ENCODE data around the gene THBS2. TPM values are rescaled to one million over a fixed set of nuclear protein-coding genes. Genes with fewer than 3 reads are reported as not detected.

The THBS2 gene
- total RNA-seq, 8 experiments from 2014 or later = 0.59 to 42.2 (median 2.6) TPM

GRCh38 chr6:169243186-169243585 is 10.5 kb downstream of the THBS2 start:
- 60 to 100% (median 90%) methylated on average over 1 to 8 of the region's 11 CpGs; no CpG with 5 or more reads in 1 of the 10 experiments for WGBS, 10 experiments
- Histone ChIP-seq H3K4me3 (no peak overlapping the region), H3K27ac (no peak overlapping the region), H3K4me1 (replicated peaks in 1 of 2) (no peaks in the 10 kb centered on the region)
- ATAC-seq (replicated peaks in 6 of 8) = no peak
- in situ Hi-C loops (cut with MboI; ENCODE audit: low pct_unique_long_range_greater_than_20kb in 2 of 9, low sequenced_read_pairs in 9 of 9, unreplicated experiment in 9 of 9) = no loop called here

GRCh38 chr6:169241688-169242350 is 11.8 kb downstream of the THBS2 start:
- in situ Hi-C loops (cut with MboI; ENCODE audit: low pct_unique_long_range_greater_than_20kb in 2 of 9, low sequenced_read_pairs in 9 of 9, unreplicated experiment in 9 of 9) = no loop called here
- no peak for ATAC-seq (replicated peaks in 6 of 8)
- 83 to 95% (median 91%) methylated on average over 2 to 14 of the region's 32 CpGs; no CpG with 5 or more reads in 4 of the 10 experiments for WGBS, 10 experiments
- Histone ChIP-seq H3K27ac (no peak overlapping the region), H3K4me1 (replicated peaks in 1 of 2) (no peaks in the 10 kb centered on the region), H3K4me3 (no peak overlapping the region)

DNA sequence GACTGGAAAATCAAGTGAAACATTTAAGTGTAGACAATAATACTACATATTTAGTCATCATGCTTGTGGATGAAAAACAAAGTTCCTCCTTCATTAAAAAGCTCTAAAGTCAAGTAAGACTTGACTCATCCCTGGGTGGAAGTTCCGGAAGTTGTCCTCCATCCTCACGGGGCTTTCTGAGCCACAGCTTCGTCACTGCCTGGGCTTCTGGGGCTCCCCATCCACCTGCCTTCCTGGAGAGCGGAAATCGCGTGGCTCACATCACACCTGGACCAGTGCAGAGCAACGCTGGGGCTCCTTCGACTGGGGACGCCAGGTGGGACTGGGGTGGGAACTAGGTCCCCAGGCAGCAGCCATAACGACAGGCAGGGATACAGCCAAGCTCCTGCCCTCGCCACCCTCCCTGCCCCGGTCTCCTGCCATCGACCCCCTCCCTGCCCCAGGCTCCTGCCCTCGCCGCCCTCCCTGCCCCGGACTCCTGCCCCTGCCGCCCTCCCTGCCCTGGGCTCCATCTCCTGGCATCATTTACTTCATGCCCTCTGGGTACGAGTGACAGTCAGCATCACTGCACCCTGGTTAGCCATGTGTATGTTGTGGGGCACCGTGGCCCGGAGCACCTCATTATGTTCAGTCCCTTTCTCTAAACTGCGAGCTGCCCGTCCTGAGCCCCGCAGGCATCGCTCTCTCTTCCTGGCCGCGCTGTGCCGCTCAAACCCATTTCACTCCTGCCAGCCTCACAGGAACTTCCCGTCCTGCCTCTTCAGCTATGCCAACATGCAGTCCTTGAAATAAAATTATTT is 12.9 kb downstream of the THBS2 start:
- Histone ChIP-seq H3K4me1 (replicated peaks in 1 of 2) (no peaks in the 10 kb centered on the region), H3K27ac (no peak overlapping the region), H3K4me3 (no peak overlapping the region)
- no peak for ATAC-seq (replicated peaks in 6 of 8)
- WGBS, 10 experiments = 10 to 100% (median 88%) methylated on average over 3 to 5 of the region's 28 CpGs; no CpG with 5 or more reads in 6 of the 10 experiments
- in situ Hi-C loops (cut with MboI; ENCODE audit: low pct_unique_long_range_greater_than_20kb in 2 of 9, low sequenced_read_pairs in 9 of 9, unreplicated experiment in 9 of 9) = no loop called here

DNA sequence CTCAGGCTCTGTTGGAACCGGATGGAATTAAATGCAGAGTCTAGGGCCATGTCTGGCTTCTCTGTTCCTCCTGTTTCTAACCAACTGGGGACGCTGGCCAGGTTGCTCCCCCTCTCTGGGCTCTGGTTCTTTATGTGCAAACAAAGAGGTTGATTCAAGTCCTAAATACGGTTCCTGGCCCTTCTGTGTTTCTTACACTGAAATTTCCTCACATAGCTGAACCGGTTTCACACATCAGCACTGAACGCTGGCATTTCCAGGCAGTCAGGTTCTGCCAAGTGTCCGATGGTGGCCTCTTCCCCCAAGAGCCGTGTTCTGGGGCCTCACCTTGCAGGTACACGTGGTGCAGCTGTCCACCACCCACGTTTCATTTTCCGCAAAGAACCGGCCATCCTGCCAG is 13.5 kb downstream of the THBS2 start:
- Histone ChIP-seq H3K4me3 (no peak overlapping the region), H3K4me1 (replicated peaks in 1 of 2) (no peaks in the 10 kb centered on the region), H3K27ac (no peak overlapping the region)
- 47 to 100% (median 83%) methylated on average over 2 to 8 of the region's 11 CpGs; no CpG with 5 or more reads in 1 of the 10 experiments for WGBS, 10 experiments
- in situ Hi-C loops (cut with MboI; ENCODE audit: low pct_unique_long_range_greater_than_20kb in 2 of 9, low sequenced_read_pairs in 9 of 9, unreplicated experiment in 9 of 9) = no loop called here
- no peak for ATAC-seq (replicated peaks in 6 of 8)

GRCh38 chr6:169239181-169239580 is 14.5 kb downstream of the THBS2 start:
- no peak overlapping the region for H3K27ac ChIP-seq
- ATAC-seq (replicated peaks in 6 of 8) = no peak
- in situ Hi-C loops (cut with MboI; ENCODE audit: low pct_unique_long_range_greater_than_20kb in 2 of 9, low sequenced_read_pairs in 9 of 9, unreplicated experiment in 9 of 9) = no loop called here
- no peak overlapping the region for H3K4me3 ChIP-seq
- WGBS, 10 experiments = 60 to 83% (median 80%) methylated on average over 1 to 6 of the region's 7 CpGs; no CpG with 5 or more reads in 3 of the 10 experiments
- no peaks in the 10 kb centered on the region for H3K4me1 ChIP-seq (replicated peaks in 1 of 2)

- ATAC-seq (replicated peaks in 6 of 8) = no peak
- in situ Hi-C loops (cut with MboI; ENCODE audit: low pct_unique_long_range_greater_than_20kb in 2 of 9, low sequenced_read_pairs in 9 of 9, unreplicated experiment in 9 of 9) = no loop called here
- 50 to 100% (median 88%) methylated on average over 1 to 7 of the region's 8 CpGs; no CpG with 5 or more reads in 5 of the 10 experiments for WGBS, 10 experiments
- Histone ChIP-seq H3K4me3 (no peak overlapping the region), H3K27ac (no peak overlapping the region), H3K4me1 (replicated peaks in 1 of 2) (no peaks in the 10 kb centered on the region)
These were observed 14.9 kb downstream of the THBS2 start for GRCh38 chr6:169238766-169239165.

DNA sequence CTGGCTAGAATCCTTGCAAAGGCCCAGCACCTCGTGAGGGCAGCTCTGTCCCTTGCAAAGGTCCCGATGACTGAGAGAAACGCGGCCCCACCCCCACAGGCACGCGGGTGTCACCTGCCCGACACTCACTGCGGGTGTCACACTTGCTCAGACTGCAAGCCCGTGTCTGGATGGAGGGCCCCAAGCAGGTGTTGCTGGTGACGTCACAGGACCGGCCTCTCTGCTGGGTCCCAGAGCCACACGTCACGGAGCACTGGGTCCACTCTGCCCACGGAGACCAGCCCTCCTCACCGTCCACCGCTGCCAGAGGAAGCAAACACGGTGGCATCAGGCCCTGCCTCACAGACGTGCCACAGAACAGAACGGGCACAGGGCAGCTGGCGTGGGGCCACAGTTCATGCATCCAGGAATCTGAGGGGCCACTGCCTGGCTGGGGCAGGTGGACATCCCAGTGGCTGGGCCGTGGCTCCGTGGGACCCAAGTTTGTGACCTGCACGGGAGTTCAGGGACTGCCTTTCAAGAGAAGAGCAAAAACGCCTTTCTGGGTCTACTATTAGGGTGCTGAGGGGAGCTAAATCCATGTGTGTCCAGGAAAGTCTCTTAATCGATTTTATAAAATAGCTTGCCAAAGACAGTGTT is 16.0 kb downstream of the THBS2 start:
- 47 to 100% (median 88%) methylated on average over 1 to 12 of the region's 25 CpGs; no CpG with 5 or more reads in 1 of the 10 experiments for WGBS, 10 experiments
- in situ Hi-C loops (cut with MboI; ENCODE audit: low pct_unique_long_range_greater_than_20kb in 2 of 9, low sequenced_read_pairs in 9 of 9, unreplicated experiment in 9 of 9) = no loop called here

GRCh38 chr6:169236988-169237387 is 16.7 kb downstream of the THBS2 start:
- in situ Hi-C loops (cut with MboI; ENCODE audit: low pct_unique_long_range_greater_than_20kb in 2 of 9, low sequenced_read_pairs in 9 of 9, unreplicated experiment in 9 of 9) = no loop called here
- 75 to 82% (median 76%) methylated on average over 3 to 9 of the region's 17 CpGs; no CpG with 5 or more reads in 7 of the 10 experiments for WGBS, 10 experiments
- no peak overlapping the region for H3K27ac ChIP-seq
- no peak overlapping the region for H3K4me3 ChIP-seq
- H3K4me1 ChIP-seq (replicated peaks in 1 of 2) = no peaks in the 10 kb centered on the region
- no peak for ATAC-seq (replicated peaks in 6 of 8)

More for the DNA sequence above, 16.0 kb downstream of the THBS2 start:
- no peaks in the 10 kb centered on the region for H3K4me1 ChIP-seq (replicated peaks in 1 of 2)
- H3K4me3 ChIP-seq = no peak overlapping the region
- ATAC-seq (replicated peaks in 6 of 8) = no peak
- no peak overlapping the region for H3K27ac ChIP-seq

DNA sequence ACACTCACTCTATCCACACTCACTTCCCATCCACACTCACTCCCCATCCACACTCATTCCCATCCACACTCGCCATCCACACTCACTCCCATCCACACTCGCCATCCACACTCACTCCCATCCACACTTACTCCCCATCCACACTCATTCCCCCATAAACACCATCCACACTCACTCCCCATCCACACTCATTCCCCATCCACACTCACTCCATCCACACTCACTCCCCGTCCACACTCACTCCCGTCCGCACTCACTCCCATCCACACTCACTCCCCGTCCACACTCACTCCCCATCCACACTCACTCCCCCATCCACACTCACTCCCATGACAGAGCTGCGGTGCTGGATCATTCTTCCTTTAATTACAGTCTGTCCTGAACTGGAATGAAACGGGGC is 17.1 kb downstream of the THBS2 start:
- Histone ChIP-seq H3K4me3 (no peak overlapping the region), H3K27ac (no peak overlapping the region), H3K4me1 (replicated peaks in 1 of 2) (no peaks in the 10 kb centered on the region)
- in situ Hi-C loops (cut with MboI; ENCODE audit: low pct_unique_long_range_greater_than_20kb in 2 of 9, low sequenced_read_pairs in 9 of 9, unreplicated experiment in 9 of 9) = no loop called here
- ATAC-seq (replicated peaks in 6 of 8) = no peak
- WGBS, 10 experiments = 71 to 100% (median 93%) methylated on average over 1 to 7 of the region's 8 CpGs; no CpG with 5 or more reads in 1 of the 10 experiments

DNA sequence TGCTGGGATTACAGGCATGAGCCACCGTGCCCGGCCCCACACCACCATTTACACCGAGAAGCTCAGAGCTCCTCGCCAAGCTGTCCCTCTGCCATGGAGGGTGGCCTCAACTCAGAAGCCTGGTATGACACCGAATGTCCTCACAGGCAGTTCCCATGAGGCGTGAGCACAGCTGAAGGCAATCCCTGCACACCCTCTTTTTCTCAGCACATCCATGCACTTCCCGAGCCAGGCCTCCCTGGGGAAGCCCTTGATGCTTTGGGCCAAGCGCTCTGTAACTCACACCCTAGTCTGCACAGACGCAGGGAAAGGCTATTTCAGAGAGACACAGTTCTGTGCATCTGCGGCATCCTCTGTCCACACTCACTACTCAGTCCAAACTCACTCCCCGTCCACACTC is 18.4 kb downstream of the THBS2 start:
- H3K27ac ChIP-seq = no peak overlapping the region

GRCh38 chr6:169234634-169235033 is 19.0 kb downstream of the THBS2 start:
- H3K4me3 ChIP-seq = no peak overlapping the region
- ATAC-seq (replicated peaks in 6 of 8) = no peak
- WGBS, 10 experiments = 90 to 100% (median 96%) methylated on average over 1 to 13 of the region's 18 CpGs; no CpG with 5 or more reads in 2 of the 10 experiments
- in situ Hi-C loops (cut with MboI; ENCODE audit: low pct_unique_long_range_greater_than_20kb in 2 of 9, low sequenced_read_pairs in 9 of 9, unreplicated experiment in 9 of 9) = no loop called here
- peaks cover 6 to 7% of the 10 kb centered on the region in 2 donors for H3K4me1 ChIP-seq (replicated peaks in 1 of 2)
- no peak overlapping the region for H3K27ac ChIP-seq

More for the DNA sequence above, 18.4 kb downstream of the THBS2 start:
- Histone ChIP-seq H3K4me1 (replicated peaks in 1 of 2) (peaks cover 0 to under 1% of the 10 kb centered on the region in 2 donors), H3K4me3 (no peak overlapping the region)
- ATAC-seq (replicated peaks in 6 of 8) = no peak
- WGBS, 10 experiments = 80 to 100% (median 94%) methylated on average over 1 to 6 of the region's 11 CpGs; no CpG with 5 or more reads in 3 of the 10 experiments
- in situ Hi-C loops (cut with MboI; ENCODE audit: low pct_unique_long_range_greater_than_20kb in 2 of 9, low sequenced_read_pairs in 9 of 9, unreplicated experiment in 9 of 9) = no loop called here

DNA sequence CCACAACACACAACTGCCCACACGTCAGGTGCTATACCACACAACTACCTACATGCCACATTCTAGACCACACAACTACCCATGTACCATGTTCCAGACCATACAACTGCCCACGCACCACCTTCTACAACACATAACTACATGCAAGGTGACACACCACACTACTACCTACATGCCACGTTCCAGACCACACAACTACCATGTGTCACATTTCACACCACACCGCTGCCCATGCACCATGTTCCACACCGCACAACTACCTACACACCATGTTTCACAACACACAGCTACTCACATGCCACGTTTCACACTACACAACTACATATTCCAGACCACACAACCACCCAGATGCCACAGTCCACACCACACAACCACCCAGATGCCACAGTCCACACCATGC is 19.8 kb downstream of the THBS2 start:
- Histone ChIP-seq H3K27ac (no peak overlapping the region), H3K4me1 (replicated peaks in 1 of 2) (peaks cover 10 to 11% of the 10 kb centered on the region in 2 donors), H3K4me3 (no peak overlapping the region)
- ATAC-seq (replicated peaks in 6 of 8) = no peak
- in situ Hi-C loops (cut with MboI; ENCODE audit: low pct_unique_long_range_greater_than_20kb in 2 of 9, low sequenced_read_pairs in 9 of 9, unreplicated experiment in 9 of 9) = no loop called here
- 77 to 96% (median 93%) methylated on average over 2 to 5 of the region's 6 CpGs; no CpG with 5 or more reads in 4 of the 10 experiments for WGBS, 10 experiments

GRCh38 chr6:169233181-169233580 is 20.5 kb downstream of the THBS2 start:
- H3K4me1 ChIP-seq (replicated peaks in 1 of 2) = peaks cover 10 to 11% of the 10 kb centered on the region in 2 donors
- in situ Hi-C loops (cut with MboI; ENCODE audit: low pct_unique_long_range_greater_than_20kb in 2 of 9, low sequenced_read_pairs in 9 of 9, unreplicated experiment in 9 of 9) = no loop called here
- no peak overlapping the region for H3K4me3 ChIP-seq
- no peak overlapping the region for H3K27ac ChIP-seq
- ATAC-seq (replicated peaks in 6 of 8) = no peak
- 40 to 100% (median 80%) methylated on average over 2 of the region's 13 CpGs; no CpG with 5 or more reads in 7 of the 10 experiments for WGBS, 10 experiments

Measured in motor neuron (in vitro differentiated cells).